Liver (tissue), 9 donors: ENCODE measurements around the gene TFF2. TPM values are rescaled to one million over a fixed set of nuclear protein-coding genes. Genes with fewer than 3 reads are reported as not detected.

ENCODE experiments used
- DNase-seq: peaks from one replicate; pipeline ENCODE4 v3.0.0-alpha.2; 2017; ENCODE audit warnings: low spot score
- H3K27ac ChIP-seq, 2 donors: one replicate each; pipeline ENCODE4 v1.7.0; 2013; ENCODE audit warnings: inconsistent platforms in 2 of 2, low read length in 2 of 2, control low read depth in 1 of 2, low read depth in 1 of 2, mild to moderate bottlenecking in 1 of 2
- H3K27me3 ChIP-seq, 4 donors: one replicate each; pipeline versions ENCODE4 v1.6.1 to v1.7.0; 2013; ENCODE audit warnings: low read length in 3 of 4, inconsistent platforms in 1 of 4, mild to moderate bottlenecking in 1 of 4, moderate library complexity in 1 of 4; ENCODE audit not compliant: control insufficient read depth in 4 of 4, insufficient read depth in 4 of 4
- H3K36me3 ChIP-seq, 4 donors: one replicate each; pipeline versions ENCODE4 v1.6.1 to v1.7.0; 2013; ENCODE audit warnings: low read length in 3 of 4, mild to moderate bottlenecking in 3 of 4, low read depth in 1 of 4, moderate library complexity in 1 of 4; ENCODE audit not compliant: control insufficient read depth in 4 of 4, insufficient read depth in 3 of 4
- H3K4me1 ChIP-seq, 4 donors: one replicate each; pipeline versions ENCODE4 v1.6.1 to v1.7.0; 2013; ENCODE audit warnings: low read length in 3 of 4, mild to moderate bottlenecking in 3 of 4, moderate library complexity in 1 of 4; ENCODE audit not compliant: control insufficient read depth in 4 of 4, insufficient read depth in 4 of 4
- H3K4me3 ChIP-seq, 3 donors: one replicate each; pipeline versions ENCODE4 v1.6.1 to v1.7.0; 2013; ENCODE audit warnings: low read length in 3 of 3, control low read depth in 1 of 3, low read depth in 1 of 3, mild to moderate bottlenecking in 1 of 3
- H3K9ac ChIP-seq, 2 donors: one replicate each; pipeline ENCODE4 v1.7.0; 2013; ENCODE audit warnings: low read length in 2 of 2, mild to moderate bottlenecking in 2 of 2, moderate library complexity in 2 of 2, control low read depth in 1 of 2, low read depth in 1 of 2
- H3K9me3 ChIP-seq, 4 donors: one replicate each; pipeline versions ENCODE4 v1.6.1 to v1.7.0; 2013; ENCODE audit warnings: low read length in 3 of 4; ENCODE audit not compliant: control insufficient read depth in 4 of 4
- EGR1 ChIP-seq, 2 donors: IDR thresholded peaks; 2 replicates each; pipeline ENCODE4 v1.6.1; 2016 to 2018; ENCODE audit warnings: antibody characterized with exemption in 2 of 2, low read depth in 2 of 2
- FOXA1 ChIP-seq: IDR thresholded peaks from 2 replicates; pipeline ENCODE4 v1.6.1; 2016; ENCODE audit warnings: antibody characterized with exemption
- HNF4A ChIP-seq, 2 donors: conservative IDR thresholded peaks; 2 replicates each; pipeline ENCODE4 v1.6.1; 2016; ENCODE audit warnings: antibody characterized with exemption in 2 of 2, mild to moderate bottlenecking in 2 of 2
- YY1 ChIP-seq: IDR thresholded peaks from 2 replicates; pipeline ENCODE4 v1.6.1; 2016; ENCODE audit warnings: antibody characterized with exemption, mild to moderate bottlenecking
- WGBS: extraction: QIAGEN DNeasy Blood & Tissue Kit; methylation state at CpG from one replicate; pipeline ENCODE4 v1.1.7; 2013; 5-methylcytosine and 5-hydroxymethylcytosine counted together
- polyA plus RNA-seq, 2 donors: library from polyadenylated mRNA; stranded (reverse) in 1 of 2; unstranded in 1 of 2; fragments of 200-250 nt in 1 of 2; fragments of >200 nt in 1 of 2; fragmentation: Nextera tagmentation in 1 of 2; extraction: Ambion mirVana in 1 of 2; gene quantifications; one replicate each; pipeline versions ENCODE4 v1.2.1 to v1.2.3, GENCODE V29; 2013 to 2015
- total RNA-seq, 2 donors: library from RNA; depleted of rRNA; stranded (reverse); fragments of >200 nt; gene quantifications; one replicate each; pipeline ENCODE4 v1.2.3, GENCODE V29; 2014
- TF ChIP-seq, protein P1 (sequence below): fragments of 150-350 bp; IDR thresholded peaks from 2 replicates; pipeline ENCODE4 v1.5.1; 2017; ENCODE audit warnings: improper control_type of control experiment, low read depth, low read length; ENCODE audit not compliant: missing input control
- TF ChIP-seq, protein P2 (sequence below): IDR thresholded peaks from 2 replicates; pipeline ENCODE4 v1.6.1; 2016; ENCODE audit warnings: antibody characterized with exemption
- donor health status: healthy.
- donor health status: healthy.
- donor health status: healthy.
- donor health status: healthy.
- donor health status: healthy.

TFF2 gene
- total and polyA plus RNA-seq, 4 donors: 1.0 TPM; not detected in 3

DNA sequence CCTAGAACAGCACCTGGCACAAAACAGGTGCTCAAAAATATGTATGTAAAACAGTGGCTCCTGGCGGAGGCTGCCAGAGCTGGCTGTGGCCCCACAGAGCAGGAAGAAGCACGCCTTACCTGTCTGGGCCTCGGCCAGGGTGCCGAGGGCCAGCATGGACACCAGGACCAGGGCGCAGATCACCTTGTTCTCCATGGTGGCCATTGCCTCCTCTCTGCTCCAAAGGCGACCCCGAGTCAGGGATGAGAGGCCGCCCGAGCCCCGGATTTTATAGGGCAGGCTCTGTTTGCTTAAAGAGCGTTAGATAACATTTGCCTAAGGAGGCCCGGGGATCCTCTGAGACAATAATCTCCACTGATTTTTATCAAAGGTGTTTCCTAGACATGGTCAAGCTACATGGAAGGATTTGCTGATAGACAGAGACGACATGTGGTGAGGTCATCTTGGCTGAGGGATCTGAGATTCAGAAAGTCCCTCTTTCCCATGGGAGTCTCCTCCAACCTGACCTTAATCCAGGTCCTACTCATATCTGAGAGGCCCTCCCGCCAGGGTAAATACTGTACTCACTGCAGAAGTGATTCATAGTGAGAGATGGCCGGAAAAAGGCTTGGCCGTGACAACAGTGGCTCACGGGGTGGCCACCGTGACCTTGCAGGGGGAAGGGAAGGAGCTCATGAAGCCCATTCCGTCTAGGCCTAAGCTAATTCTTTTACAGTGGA is 15.7 kb upstream of the TFF2 start, which contains the start of gene TFF1:
TFF1 (minus strand) TSS at position 244 of the 719 bp plus-strand sequence; CDS start at position 204, 40 bp downstream.
- Histone ChIP-seq H3K4me1 (no peaks in the 10 kb centered on the region), H3K9me3 (no peaks in the 10 kb centered on the region), H3K9ac (no peak within 1 kb of the TSS), H3K36me3 (no peaks in the 10 kb centered on the region), H3K4me3 (no peak within 1 kb of the TSS), H3K27me3 (peaks cover 0 to 9% (median 3%) of the 10 kb centered on the region in 4 donors), H3K27ac (no peak within 1 kb of the TSS)
- no peak for DNase-seq
- 80% methylated on average over 19 of the region's 19 CpGs for WGBS
- TF ChIP-seq, protein P1, sequence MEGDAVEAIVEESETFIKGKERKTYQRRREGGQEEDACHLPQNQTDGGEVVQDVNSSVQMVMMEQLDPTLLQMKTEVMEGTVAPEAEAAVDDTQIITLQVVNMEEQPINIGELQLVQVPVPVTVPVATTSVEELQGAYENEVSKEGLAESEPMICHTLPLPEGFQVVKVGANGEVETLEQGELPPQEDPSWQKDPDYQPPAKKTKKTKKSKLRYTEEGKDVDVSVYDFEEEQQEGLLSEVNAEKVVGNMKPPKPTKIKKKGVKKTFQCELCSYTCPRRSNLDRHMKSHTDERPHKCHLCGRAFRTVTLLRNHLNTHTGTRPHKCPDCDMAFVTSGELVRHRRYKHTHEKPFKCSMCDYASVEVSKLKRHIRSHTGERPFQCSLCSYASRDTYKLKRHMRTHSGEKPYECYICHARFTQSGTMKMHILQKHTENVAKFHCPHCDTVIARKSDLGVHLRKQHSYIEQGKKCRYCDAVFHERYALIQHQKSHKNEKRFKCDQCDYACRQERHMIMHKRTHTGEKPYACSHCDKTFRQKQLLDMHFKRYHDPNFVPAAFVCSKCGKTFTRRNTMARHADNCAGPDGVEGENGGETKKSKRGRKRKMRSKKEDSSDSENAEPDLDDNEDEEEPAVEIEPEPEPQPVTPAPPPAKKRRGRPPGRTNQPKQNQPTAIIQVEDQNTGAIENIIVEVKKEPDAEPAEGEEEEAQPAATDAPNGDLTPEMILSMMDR: no peak
- no peak for TF ChIP-seq EGR1 (IDR thresholded peaks at IDR 0.05; ENCODE audit: low read depth in 2 of 2)

DNA sequence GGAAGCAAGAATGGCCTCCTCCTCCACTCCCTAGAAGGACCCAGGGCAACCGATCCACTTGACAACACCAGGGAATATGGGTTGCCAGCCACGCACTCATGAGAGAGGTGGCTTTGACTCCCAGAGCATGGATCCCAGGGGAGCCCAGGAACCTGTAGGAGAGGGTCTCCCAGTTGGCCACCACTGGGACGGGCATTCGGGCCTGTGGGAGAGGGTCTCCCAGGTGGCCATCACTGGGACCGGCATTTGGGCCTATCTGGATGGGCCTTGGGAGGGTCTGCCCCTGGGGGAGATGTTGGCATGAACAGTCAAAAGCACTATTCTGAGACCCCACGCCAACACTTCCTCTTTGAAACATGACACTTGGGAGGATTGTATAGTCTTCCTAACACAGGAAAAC is 15.0 kb upstream of the TFF2 start:
- Histone ChIP-seq H3K36me3 (no peaks in the 10 kb centered on the region), H3K9me3 (no peaks in the 10 kb centered on the region), H3K4me1 (no peaks in the 10 kb centered on the region), H3K4me3 (no peak overlapping the region), H3K27me3 (peaks cover 0 to 9% (median 3%) of the 10 kb centered on the region in 4 donors), H3K9ac (no peak overlapping the region), H3K27ac (no peak overlapping the region)
- DNase-seq: no peak
- TF ChIP-seq YY1: no peak
- WGBS: 79% methylated on average over 6 of the region's 6 CpGs

DNA sequence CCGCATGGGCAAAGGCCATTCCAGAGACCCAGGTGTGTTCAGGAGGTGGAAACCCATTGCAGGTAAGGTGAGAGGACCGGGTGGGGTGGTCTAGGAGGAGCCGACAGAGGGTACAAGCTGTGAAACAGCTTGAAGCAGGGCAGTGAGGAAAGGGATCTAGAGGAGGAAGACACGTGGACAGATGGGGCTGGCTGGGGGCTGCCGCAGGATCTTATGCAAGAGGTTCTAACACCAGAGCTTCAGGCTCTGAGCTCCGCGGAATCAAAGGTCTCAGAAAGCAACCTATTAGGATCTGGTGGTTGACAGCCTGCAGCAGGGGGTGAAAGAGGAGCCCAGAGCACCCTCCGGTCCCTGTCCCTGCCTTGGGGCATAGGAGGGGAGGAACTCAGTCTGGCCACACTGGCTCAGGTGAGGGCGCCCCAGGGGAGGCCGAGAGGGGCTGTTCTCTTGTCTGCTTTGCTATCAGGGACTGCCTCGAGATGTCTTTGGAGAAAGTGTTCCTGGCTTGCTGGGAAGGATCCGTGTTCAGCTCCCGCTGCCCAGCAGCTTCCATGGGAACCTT is 13.6 kb upstream of the TFF2 start:
- 54% methylated on average over 13 of the region's 13 CpGs for WGBS
- H3K9ac ChIP-seq: no peak overlapping the region

More for the DNA sequence above, 13.6 kb upstream of the TFF2 start:
- Histone ChIP-seq H3K27ac (no peak overlapping the region), H3K36me3 (no peaks in the 10 kb centered on the region), H3K9me3 (peaks cover 0 to 7% (median under 1%) of the 10 kb centered on the region in 4 donors), H3K27me3 (peaks cover 0 to 5% (median 2%) of the 10 kb centered on the region in 4 donors), H3K4me1 (no peaks in the 10 kb centered on the region), H3K4me3 (no peak overlapping the region)
- TF ChIP-seq HNF4A (conservative IDR thresholded peaks at IDR 0.05) (no peak), FOXA1 (no peak), YY1 (no peak)
- TF ChIP-seq, protein P1: no peak
- TF ChIP-seq, protein P2, sequence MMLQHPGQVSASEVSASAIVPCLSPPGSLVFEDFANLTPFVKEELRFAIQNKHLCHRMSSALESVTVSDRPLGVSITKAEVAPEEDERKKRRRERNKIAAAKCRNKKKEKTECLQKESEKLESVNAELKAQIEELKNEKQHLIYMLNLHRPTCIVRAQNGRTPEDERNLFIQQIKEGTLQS: no peak
- DNase-seq: no peak
